ENCODE data around the gene GOLGA8R. TPM values are rescaled to one million over a fixed set of nuclear protein-coding genes. Genes with fewer than 3 reads are reported as not detected.
"Not testable (repeated sequence)": the region's sequence is repeated elsewhere in the genome, so short reads cannot be mapped to it uniquely, and the experiment has no call there.

GOLGA8R gene
- total RNA-seq, 1 experiment from 2014 or later = 0.90 TPM

DNA sequence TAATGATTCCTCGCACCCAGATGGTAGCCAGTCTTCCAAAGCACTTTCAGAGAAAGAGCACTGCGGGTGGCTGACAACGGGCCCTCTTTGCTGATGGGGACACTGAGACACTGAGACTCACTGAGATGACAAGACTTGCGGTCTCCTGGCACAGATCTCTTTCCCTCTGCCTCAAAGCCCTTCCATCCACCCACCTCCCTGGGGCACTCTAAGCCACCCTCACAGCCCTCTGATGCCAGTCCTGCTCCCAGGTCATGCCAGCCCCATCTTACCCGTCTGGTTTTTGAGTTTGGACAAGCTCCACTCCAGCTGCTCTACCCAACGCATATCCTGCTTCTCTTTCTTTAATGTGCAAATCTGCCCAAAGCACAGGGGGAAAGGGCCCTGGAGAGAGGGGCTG lies 6.4 kb downstream of the GOLGA8R start:
- H3K27ac ChIP-seq; POLR2A ChIA-PET (ENCODE audit: unreplicated experiment); H2AFZ ChIP-seq; H3K9me2 ChIP-seq (ENCODE audit: insufficient read depth); H4K20me1 ChIP-seq (ENCODE audit: insufficient read depth); H3K27me3 ChIP-seq (ENCODE audit: insufficient read depth, low read depth); H3K4me1 ChIP-seq (replicated peaks; ENCODE audit: insufficient read depth); H3K36me3 ChIP-seq (ENCODE audit: low read depth); H3K79me2 ChIP-seq (ENCODE audit: low read depth); BruUV-seq (replicated peaks); H3F3A ChIP-seq (ENCODE audit: insufficient read depth, low read depth); CTCF ChIA-PET; H3K4me3 ChIP-seq; H3K4me2 ChIP-seq; H3K9me3 ChIP-seq (ENCODE audit: insufficient read depth, low read depth); intact Hi-C loops (cut with micrococcal nuclease; ENCODE audit: unreplicated experiment); DNase-seq: not testable (repeated sequence)

- BruUV-seq (replicated peaks); intact Hi-C loops (cut with micrococcal nuclease; ENCODE audit: unreplicated experiment); H3K79me2 ChIP-seq (ENCODE audit: low read depth); H3K36me3 ChIP-seq (ENCODE audit: low read depth); H3K4me2 ChIP-seq; H4K20me1 ChIP-seq (ENCODE audit: insufficient read depth); CTCF ChIA-PET; H3K9me2 ChIP-seq (ENCODE audit: insufficient read depth); H3K27ac ChIP-seq; H3K4me1 ChIP-seq (replicated peaks; ENCODE audit: insufficient read depth); H3K4me3 ChIP-seq; H2AFZ ChIP-seq; POLR2A ChIA-PET (ENCODE audit: unreplicated experiment); H3F3A ChIP-seq (ENCODE audit: insufficient read depth, low read depth); H3K27me3 ChIP-seq (ENCODE audit: insufficient read depth, low read depth); H3K9me3 ChIP-seq (ENCODE audit: insufficient read depth, low read depth): not testable (repeated sequence)
- DNase-seq = peak in 1 of 2 experiments; percentile 58
- TF ChIP-seq, protein P1, sequence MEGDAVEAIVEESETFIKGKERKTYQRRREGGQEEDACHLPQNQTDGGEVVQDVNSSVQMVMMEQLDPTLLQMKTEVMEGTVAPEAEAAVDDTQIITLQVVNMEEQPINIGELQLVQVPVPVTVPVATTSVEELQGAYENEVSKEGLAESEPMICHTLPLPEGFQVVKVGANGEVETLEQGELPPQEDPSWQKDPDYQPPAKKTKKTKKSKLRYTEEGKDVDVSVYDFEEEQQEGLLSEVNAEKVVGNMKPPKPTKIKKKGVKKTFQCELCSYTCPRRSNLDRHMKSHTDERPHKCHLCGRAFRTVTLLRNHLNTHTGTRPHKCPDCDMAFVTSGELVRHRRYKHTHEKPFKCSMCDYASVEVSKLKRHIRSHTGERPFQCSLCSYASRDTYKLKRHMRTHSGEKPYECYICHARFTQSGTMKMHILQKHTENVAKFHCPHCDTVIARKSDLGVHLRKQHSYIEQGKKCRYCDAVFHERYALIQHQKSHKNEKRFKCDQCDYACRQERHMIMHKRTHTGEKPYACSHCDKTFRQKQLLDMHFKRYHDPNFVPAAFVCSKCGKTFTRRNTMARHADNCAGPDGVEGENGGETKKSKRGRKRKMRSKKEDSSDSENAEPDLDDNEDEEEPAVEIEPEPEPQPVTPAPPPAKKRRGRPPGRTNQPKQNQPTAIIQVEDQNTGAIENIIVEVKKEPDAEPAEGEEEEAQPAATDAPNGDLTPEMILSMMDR (conservative IDR thresholded peaks at IDR 0.05) = peak; percentile 30; the same call in 1 of the 2 replicates
These were observed 15.1 kb downstream of the GOLGA8R start for GRCh38 chr15:30398988-30399387.

DNA sequence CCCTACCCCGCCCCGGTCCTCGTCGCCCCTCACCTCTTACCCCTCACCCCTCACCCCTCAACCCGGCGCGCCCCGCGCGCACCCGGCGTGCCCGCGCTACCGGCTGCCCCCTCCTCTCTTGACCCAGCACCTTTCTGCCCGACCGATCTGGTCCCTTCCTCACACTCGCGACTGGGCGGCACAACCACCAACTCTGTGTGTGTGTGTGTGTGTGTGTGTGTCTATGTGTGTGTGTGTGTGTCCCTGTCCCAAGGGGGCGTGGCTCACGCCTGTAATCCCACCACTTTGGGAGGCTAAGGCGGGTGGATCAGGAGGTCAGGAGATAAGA lies 20.4 kb downstream of the GOLGA8R start:
- DNase-seq; BruUV-seq (replicated peaks); POLR2A ChIA-PET (ENCODE audit: unreplicated experiment); H2AFZ ChIP-seq; H3K4me1 ChIP-seq (replicated peaks; ENCODE audit: insufficient read depth); H3K9me3 ChIP-seq (ENCODE audit: insufficient read depth, low read depth); intact Hi-C loops (cut with micrococcal nuclease; ENCODE audit: unreplicated experiment); H4K20me1 ChIP-seq (ENCODE audit: insufficient read depth); H3K27me3 ChIP-seq (ENCODE audit: insufficient read depth, low read depth); H3K4me2 ChIP-seq; CTCF ChIA-PET; H3K4me3 ChIP-seq; H3K79me2 ChIP-seq (ENCODE audit: low read depth); H3K27ac ChIP-seq; H3F3A ChIP-seq (ENCODE audit: insufficient read depth, low read depth); H3K9me2 ChIP-seq (ENCODE audit: insufficient read depth); H3K36me3 ChIP-seq (ENCODE audit: low read depth): not testable (repeated sequence)

DNA sequence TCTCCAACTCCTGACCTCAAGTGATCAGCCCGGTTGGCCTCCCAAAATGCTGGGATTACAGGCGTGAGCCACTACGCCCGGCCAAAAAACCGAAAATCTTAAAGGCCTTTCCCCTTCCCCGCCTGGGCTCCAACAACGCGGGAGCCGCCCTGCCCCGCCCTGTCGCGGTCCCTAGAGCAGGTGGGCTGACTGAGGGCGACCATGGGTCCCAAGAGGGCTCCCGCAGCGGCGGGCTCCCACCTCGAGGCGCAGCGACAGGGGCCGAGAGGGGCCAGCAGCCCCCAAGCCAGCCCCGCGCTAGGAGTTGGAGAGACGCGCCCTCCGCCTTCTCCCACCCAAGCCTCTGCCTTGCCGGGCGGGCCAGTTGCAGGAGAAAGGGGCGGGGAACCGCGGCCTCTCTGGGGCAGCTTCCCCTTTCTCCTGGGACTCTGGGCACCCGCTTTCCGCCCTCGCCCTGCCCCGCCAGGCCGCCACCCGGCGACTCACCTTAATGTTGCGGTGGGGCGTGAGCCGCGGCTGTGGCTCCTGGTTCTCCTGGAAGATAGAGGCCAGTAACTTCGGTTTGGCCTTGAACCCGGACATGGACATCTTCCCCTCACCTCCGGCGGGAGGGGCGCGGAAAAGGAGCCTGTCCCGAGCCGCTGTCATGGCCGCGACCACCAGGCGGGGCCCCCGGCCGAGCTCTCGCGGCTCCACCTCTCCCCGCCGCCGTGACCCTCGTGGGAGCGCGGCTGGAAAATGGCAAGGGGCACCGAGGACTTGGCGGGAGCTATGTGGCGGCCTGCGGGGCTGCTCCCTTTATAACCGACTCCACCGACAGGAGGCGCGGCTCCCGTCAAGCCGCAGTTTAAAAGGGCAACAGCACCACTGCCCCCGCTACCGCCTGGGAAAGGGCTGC lies 21.0 kb downstream of the GOLGA8R start, which contains the start of gene CHRFAM7A:
CHRFAM7A (minus strand) TSS at position 775 of the 898 bp plus-strand sequence. CDS start 10,189 bp downstream, outside the sequence.
- H3F3A ChIP-seq (ENCODE audit: insufficient read depth, low read depth); H3K9me3 ChIP-seq (ENCODE audit: insufficient read depth, low read depth); H3K4me3 ChIP-seq; H3K4me2 ChIP-seq; BruUV-seq (replicated peaks); H3K36me3 ChIP-seq (ENCODE audit: low read depth); H3K4me1 ChIP-seq (replicated peaks; ENCODE audit: insufficient read depth); POLR2A ChIA-PET (ENCODE audit: unreplicated experiment); H3K27ac ChIP-seq; H4K20me1 ChIP-seq (ENCODE audit: insufficient read depth); intact Hi-C loops (cut with micrococcal nuclease; ENCODE audit: unreplicated experiment); H2AFZ ChIP-seq; DNase-seq; H3K79me2 ChIP-seq (ENCODE audit: low read depth); CTCF ChIA-PET; H3K9me2 ChIP-seq (ENCODE audit: insufficient read depth); H3K27me3 ChIP-seq (ENCODE audit: insufficient read depth, low read depth): not testable (repeated sequence)

DNA sequence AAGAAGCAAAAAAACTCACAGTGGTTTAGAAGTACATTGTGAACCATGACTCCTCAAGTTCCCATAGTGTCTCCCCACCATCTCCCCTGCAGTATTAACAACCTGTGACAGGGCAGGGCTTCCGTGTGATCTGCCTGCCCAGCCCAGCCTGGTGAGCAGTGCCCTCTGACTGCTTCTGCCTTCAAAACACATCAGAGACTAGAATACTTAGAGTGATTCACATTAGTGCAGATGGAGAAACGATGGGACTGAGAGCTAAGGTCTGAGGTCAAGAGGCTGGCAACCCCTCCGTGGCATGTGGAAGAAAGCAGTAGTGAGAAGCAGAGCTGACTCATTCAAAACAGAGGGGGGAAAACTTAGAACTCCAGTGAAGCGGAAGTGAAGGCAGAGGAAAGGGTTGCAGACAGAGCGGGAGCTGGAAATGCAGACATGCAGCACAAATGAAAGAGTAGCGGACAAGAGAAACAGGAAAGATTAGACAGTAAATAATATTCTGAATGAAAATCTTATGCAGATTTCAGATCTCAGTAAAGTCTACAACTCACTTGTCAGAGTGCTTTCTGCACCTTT lies 27.7 kb downstream of the GOLGA8R start:
- BruUV-seq (replicated peaks); H3F3A ChIP-seq (ENCODE audit: insufficient read depth, low read depth); POLR2A ChIA-PET (ENCODE audit: unreplicated experiment); H3K27me3 ChIP-seq (ENCODE audit: insufficient read depth, low read depth); H4K20me1 ChIP-seq (ENCODE audit: insufficient read depth); H2AFZ ChIP-seq; intact Hi-C loops (cut with micrococcal nuclease; ENCODE audit: unreplicated experiment); H3K4me2 ChIP-seq; H3K4me3 ChIP-seq; H3K9me3 ChIP-seq (ENCODE audit: insufficient read depth, low read depth); H3K9me2 ChIP-seq (ENCODE audit: insufficient read depth); H3K4me1 ChIP-seq (replicated peaks; ENCODE audit: insufficient read depth); H3K79me2 ChIP-seq (ENCODE audit: low read depth); H3K27ac ChIP-seq; H3K36me3 ChIP-seq (ENCODE audit: low read depth); DNase-seq; CTCF ChIA-PET: not testable (repeated sequence)

DNA sequence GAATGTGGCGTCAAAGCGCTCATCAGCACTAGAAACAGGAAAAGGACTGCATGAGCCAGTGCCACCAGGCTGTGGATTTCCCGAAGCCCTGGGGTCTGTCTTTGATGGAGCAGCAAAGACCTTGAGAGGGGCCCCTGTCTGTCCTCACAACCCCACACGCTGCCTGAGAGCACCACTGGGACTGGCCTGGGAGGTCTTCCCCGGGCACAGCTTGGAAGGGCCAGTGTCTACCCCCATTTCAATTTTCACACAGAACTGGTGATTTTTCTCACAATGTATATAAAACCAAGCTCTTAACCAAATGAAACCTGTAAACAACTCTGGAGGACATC lies 37.0 kb downstream of the GOLGA8R start:
- BruUV-seq (replicated peaks); H3K27ac ChIP-seq; H4K20me1 ChIP-seq (ENCODE audit: insufficient read depth); H2AFZ ChIP-seq; intact Hi-C loops (cut with micrococcal nuclease; ENCODE audit: unreplicated experiment); H3F3A ChIP-seq (ENCODE audit: insufficient read depth, low read depth); H3K9me2 ChIP-seq (ENCODE audit: insufficient read depth); H3K36me3 ChIP-seq (ENCODE audit: low read depth); H3K4me1 ChIP-seq (replicated peaks; ENCODE audit: insufficient read depth); H3K27me3 ChIP-seq (ENCODE audit: insufficient read depth, low read depth); POLR2A ChIA-PET (ENCODE audit: unreplicated experiment); H3K9me3 ChIP-seq (ENCODE audit: insufficient read depth, low read depth); H3K4me3 ChIP-seq; H3K4me2 ChIP-seq; H3K79me2 ChIP-seq (ENCODE audit: low read depth); DNase-seq; CTCF ChIA-PET: not testable (repeated sequence)

All from PC-9 (cell line).